ENCODE data around the gene PTDSS2. TPM values are rescaled to one million over a fixed set of nuclear protein-coding genes. Genes with fewer than 3 reads are reported as not detected.
A peak's percentile ranks its signal among the peaks of the same experiment; 100 is the strongest.

The PTDSS2 gene
- polyA plus RNA-seq, 1 donor: 41.6 TPM

DNA sequence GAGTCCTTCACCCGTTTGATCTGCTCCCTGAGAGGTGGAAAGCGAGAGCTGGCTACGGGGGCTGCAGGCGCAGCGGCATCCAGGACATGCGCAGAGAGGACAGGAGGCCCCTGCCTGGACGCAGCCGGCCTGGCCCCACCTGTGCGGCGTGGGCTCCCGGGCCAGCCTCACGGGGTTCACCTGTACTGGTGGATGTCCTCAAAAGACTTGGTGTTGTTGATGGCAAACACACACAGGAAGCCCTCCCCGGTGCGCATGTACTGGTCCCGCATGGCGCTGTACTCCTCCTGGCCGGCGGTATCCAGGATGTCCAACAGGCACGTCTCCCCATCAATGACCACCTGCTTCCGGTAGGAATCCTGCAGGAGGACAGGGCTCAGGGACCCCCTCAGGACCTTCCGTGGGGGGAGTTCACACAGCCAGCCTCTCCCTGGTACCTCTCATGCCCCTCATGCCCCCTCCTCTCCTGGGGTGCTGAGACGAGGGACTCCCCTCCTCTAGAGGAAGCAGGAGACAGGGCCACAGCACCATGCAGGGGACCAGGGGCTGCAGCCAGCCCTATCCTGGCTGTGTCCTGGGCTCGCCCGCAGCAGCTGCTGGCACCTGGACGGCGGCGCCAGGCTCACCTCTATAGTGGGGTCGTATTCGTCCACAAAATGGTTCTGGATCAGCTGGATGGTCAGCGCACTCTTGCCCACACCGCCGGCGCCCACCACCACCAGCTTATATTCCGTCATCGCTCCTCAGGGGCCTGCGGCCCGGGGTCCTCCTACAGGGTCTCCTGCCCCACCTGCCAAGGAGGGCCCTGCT lies 83.7 kb downstream of the PTDSS2 start:
- no peak for DNase-seq

DNA sequence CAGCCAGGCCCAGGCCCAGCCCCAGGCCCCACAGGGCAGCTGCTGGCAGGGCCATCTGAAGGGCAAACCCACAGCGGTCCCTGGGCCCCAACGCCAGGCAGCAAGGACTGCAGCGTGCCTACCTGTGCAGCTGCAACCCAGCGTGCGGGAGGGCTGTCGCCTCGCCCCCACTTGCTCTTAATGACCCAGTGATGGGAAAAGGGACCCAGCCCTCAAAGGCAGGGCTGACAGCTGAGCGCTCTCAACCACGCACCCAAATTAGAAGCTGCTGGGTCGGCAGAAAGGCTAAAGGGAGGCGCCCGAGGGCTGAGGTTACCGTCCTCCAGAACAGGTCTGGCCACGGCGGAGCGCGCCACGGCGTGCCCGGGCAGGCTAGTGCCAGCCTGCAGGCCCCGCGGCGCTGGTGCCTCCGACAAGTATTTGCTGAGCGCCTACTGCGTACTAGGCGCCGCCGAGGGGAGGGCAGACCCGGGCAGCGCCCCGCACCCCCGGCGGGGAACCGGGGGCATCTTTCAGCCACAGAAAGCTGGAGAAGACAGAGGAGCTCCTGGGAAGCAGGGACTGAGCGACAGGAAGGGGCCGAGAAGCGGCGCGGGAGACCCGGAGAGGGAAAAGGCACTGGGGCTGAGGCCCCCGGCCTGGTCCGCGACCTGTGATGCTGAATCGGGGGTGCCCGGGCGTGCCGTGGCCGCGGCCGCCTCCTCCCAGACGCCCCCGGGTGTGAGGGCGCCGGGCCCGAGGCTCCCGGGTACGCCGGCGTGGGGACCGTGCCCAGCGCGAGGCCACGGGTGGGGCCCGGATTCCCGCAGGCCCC lies 84.5 kb downstream of the PTDSS2 start:
- no peak for DNase-seq

DNA sequence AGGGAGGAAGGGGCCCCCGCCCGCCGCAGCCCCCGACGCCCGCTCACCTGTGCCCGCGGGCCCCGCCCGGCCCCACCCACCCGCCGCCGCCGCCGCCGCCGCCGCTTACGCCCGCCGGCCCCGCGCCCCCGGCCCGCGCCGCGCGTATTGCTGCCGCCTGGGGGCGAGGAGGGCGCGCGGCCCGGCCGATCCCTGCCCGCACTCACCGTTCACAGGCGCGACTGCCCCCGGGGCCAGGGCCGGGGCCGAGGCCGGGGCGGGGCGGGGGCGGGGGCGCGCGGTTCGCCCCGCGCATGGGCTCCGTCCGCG lies 85.1 kb downstream of the PTDSS2 start:
- no peak for DNase-seq

DNA sequence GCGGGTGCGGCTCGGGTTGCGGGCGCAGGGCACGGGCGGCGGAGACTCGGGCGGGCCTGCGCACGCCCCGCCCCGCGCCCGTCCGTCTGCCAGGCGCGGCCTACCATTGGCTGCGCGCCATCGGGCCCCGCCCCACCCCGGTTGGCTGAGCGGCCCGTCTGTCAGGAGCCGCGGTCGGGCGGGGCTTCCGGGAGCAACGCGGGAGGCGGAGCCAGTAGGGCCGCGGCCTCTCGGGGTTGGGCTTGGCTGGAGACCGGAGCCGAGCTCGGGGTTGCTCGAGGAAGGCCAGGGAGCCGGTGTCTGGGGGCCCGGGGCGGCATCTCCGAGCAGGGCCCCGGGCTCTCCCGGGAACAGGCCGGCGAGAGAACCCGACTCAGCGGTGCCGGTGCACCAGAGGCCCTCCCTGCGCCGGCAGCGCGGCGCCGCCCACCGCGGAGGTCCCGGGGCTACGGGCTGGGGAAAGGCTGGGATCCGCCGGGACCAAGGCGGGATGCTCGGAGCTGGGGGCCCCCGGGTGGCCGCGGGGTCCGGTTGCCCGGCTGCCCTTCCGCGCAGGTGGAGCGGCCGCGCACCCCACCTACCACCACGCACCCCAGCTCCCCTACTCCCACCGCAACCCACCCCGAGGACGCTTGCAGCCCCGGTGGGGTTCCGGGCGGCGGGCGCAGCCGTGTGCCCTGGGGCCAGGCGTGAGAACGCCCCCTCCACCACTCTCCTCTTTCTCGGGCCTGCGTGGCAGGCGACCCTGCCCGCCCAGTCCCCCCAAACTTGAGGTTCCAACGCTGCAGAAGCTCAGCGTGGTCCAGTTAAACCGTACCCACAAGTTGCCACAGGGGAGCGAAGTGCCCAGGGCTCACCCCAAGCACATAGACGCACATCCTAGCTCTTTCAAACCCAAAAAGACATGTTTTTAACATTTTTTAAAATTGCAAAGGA lies 85.7 kb downstream of the PTDSS2 start, which contains the start of gene HRAS:
TSS of gene HRAS (minus strand) at position 58 of the 936 bp plus-strand sequence.
- peak; percentile 95 for DNase-seq

DNA sequence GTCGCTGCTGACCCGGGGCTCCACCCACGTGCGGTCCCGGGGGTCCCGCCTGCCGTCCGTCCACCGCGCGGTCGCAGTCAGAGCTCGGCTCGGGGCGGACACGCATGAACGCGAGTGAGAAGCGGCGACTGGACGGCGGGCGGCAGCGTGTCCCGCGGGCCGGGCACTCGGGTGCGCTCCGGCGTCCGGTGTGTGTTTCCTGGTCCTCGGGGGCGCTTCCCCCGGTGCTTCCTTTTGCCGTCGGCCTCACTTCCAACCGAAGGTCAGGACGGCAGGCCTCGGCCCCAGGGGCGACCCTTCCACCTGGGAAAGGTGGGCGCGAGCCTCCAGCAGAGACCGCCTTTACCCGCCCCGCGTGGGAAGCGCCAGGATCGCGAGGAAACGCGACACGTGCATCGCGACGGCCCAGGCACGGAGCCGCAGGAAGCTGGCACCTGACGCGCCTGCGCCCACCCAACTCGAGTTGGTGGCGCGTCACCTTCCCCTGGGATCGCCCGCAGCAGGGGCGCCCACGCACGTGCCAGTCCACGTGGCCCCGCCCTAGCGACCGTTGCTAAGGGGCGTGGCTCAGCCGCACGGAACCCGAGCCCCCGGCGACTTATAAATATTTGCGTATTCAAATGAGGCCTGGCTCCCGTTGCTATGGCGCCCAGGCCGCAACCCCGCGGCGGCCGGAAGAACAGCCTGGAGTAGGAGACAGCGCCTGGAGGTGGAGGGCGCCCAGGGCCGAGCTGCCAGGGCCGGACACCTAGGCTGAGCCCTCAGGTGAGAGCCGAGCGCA lies 87.0 kb downstream of the PTDSS2 start, which contains the start of gene LRRC56:
TSS of gene LRRC56 (plus strand) at position 687 of the 781 bp plus-strand sequence. CDS start 3,158 bp downstream, outside the sequence.
- DNase-seq: peak; percentile 59

DNA sequence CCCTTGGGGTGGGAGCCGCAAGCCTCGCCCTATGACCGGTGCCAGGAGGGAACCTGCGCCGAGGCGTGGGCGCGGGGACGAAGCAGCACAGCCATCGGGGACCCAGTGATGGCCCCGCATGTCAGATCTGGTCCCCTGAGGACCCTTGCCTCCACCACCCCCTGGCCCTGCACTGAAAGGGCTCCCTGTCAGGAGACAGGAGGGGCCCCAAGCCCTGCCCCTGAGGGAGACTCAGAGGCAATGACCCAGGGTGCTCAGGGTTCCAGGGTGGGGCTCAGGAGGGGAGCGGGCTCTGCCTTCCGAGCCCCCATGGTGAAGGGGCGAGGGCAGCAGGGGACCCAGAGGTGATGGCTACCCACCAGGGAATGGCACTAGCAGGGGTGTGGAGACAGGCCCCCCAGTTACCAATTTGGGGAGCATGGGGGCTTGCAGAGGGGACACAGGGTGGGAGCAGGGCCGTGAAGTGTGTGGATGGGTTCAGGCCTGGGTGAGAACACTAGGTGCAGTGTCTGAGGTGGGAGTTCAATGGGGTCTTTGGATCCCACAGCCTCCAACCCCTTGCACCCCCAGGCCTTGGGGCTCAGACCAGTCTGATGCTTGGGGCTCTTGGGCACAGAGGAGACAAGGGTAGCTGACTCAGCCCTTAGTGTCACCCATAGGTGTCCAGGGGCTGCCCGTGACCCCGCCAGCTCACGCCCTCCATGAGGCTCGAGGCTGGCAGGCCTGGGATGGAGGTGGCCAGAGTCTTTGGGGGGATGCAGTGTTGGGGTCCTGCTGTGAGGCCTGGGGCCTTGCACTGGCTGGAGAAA lies 87.7 kb downstream of the PTDSS2 start:
- DNase-seq: no peak

DNA sequence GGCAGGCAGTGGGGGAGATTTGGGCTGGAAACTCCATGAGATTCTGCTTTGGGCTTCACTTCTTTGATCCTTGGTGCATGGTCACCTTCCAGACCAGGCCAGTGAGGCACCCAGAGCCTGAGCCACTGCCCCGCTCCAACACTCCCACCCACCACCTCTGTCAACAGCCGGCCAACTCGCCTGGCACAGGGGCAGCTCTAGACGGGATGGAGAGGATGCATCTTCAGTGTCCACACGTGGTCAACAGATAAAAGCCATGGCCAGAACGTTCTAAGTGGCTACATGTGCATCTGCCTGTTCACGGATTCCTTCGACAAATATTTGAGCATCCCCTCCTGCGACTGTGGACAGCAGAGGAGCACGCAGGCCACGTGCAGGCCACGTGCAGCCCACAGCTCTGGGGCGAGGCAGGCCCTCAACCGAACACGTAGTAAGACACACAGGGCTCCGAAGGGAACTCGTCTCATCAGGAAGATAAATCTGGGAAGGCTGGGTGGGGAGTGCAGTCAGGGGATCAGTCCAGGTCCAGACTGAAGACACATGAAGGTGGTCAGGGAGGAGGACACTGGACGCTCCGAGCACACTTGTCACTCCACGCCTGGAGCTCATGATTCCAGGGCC lies 88.5 kb downstream of the PTDSS2 start:
- DNase-seq: no peak

DNA sequence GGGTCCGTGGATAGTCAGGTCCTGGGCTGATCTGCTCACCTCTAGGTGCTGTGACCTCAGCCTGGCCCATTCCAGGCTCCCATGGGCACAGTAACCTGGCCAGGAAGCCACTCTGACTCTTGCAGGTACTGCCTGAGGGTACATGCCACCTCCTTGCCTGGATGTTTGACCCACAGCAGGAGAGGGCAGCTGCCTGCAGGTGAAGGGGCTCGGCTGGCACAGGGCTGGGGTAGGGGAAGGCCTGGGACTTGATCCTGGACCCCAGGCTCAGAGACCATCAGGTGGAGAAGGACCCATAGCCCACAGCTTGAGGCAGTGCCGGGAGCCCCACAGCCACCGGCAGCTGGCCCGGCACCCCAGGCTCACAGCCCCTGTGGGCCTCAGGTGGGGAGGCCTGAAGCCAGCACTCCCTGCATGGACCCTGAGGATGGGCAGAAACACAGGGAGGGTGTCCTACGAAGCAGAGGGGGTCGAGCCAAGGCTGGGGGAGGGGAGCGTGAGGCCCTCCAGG lies 89.9 kb downstream of the PTDSS2 start:
- DNase-seq: no peak

Other genes with a start within 250 kb of the PTDSS2 start
- gene BET1L, start 242.9 kb upstream of the PTDSS2 start, polyA plus RNA-seq (ENCODE audit: insufficient read length): 35.6 TPM
- 71.3 TPM for gene RIC8A, start 242.6 kb upstream of the PTDSS2 start, polyA plus RNA-seq (ENCODE audit: insufficient read length)
- gene SIRT3, start 213.9 kb upstream of the PTDSS2 start, polyA plus RNA-seq (ENCODE audit: insufficient read length): 25.5 TPM
- gene PSMD13, start 213.3 kb upstream of the PTDSS2 start, polyA plus RNA-seq (ENCODE audit: insufficient read length): 87.5 TPM
- not detected for gene NLRP6, start 171.9 kb upstream of the PTDSS2 start, polyA plus RNA-seq (ENCODE audit: insufficient read length)
- gene PGGHG, start 161.2 kb upstream of the PTDSS2 start, polyA plus RNA-seq (ENCODE audit: insufficient read length): 15.6 TPM
- gene IFITM5, start 150.8 kb upstream of the PTDSS2 start, polyA plus RNA-seq (ENCODE audit: insufficient read length): not detected
- 79.2 TPM for gene IFITM2, start 142.5 kb upstream of the PTDSS2 start, polyA plus RNA-seq (ENCODE audit: insufficient read length)
- 30.5 TPM for gene IFITM1, start 136.2 kb upstream of the PTDSS2 start, polyA plus RNA-seq (ENCODE audit: insufficient read length)
- 368 TPM for gene IFITM3, start 129.4 kb upstream of the PTDSS2 start, polyA plus RNA-seq (ENCODE audit: insufficient read length)
- 12.4 TPM for gene B4GALNT4, start 80.8 kb upstream of the PTDSS2 start, polyA plus RNA-seq (ENCODE audit: insufficient read length)
- gene PKP3, start 56.1 kb upstream of the PTDSS2 start, polyA plus RNA-seq (ENCODE audit: insufficient read length): 0.36 TPM
- 19.1 TPM for gene SIGIRR, start 35.3 kb upstream of the PTDSS2 start, polyA plus RNA-seq (ENCODE audit: insufficient read length)
- gene ANO9, start 8.3 kb upstream of the PTDSS2 start, polyA plus RNA-seq (ENCODE audit: insufficient read length): 0.53 TPM
- 114 TPM for gene RNH1, start 57.0 kb downstream of the PTDSS2 start, polyA plus RNA-seq (ENCODE audit: insufficient read length)
- gene HRAS, start 85.3 kb downstream of the PTDSS2 start, polyA plus RNA-seq (ENCODE audit: insufficient read length): 144 TPM
- gene LRRC56, start 87.2 kb downstream of the PTDSS2 start, polyA plus RNA-seq (ENCODE audit: insufficient read length): 9.1 TPM
- gene LMNTD2, start 110.5 kb downstream of the PTDSS2 start, polyA plus RNA-seq (ENCODE audit: insufficient read length): 0.80 TPM
- 3.7 TPM for gene RASSF7, start 110.7 kb downstream of the PTDSS2 start, polyA plus RNA-seq (ENCODE audit: insufficient read length)
- 21.3 TPM for gene PHRF1, start 126.2 kb downstream of the PTDSS2 start, polyA plus RNA-seq (ENCODE audit: insufficient read length)
- 17.5 TPM for gene IRF7, start 165.7 kb downstream of the PTDSS2 start, polyA plus RNA-seq (ENCODE audit: insufficient read length)
- gene CDHR5, start 174.7 kb downstream of the PTDSS2 start, polyA plus RNA-seq (ENCODE audit: insufficient read length): 4.1 TPM
- 127 TPM for gene SCT, start 176.9 kb downstream of the PTDSS2 start, polyA plus RNA-seq (ENCODE audit: insufficient read length)
- 1.2 TPM for gene DRD4, start 187.0 kb downstream of the PTDSS2 start, polyA plus RNA-seq (ENCODE audit: insufficient read length)
- gene DEAF1, start 244.9 kb downstream of the PTDSS2 start, polyA plus RNA-seq (ENCODE audit: insufficient read length): 36.5 TPM
- gene TMEM80, start 245.5 kb downstream of the PTDSS2 start, polyA plus RNA-seq (ENCODE audit: insufficient read length): 21.0 TPM

All from hindlimb muscle (tissue), 1 donor.